ENCODE measurements around the gene PLCH1. TPM values are rescaled to one million over a fixed set of nuclear protein-coding genes. Genes with fewer than 3 reads are reported as not detected.

The PLCH1 gene
- total and polyA plus RNA-seq, 2 experiments from 2014 or later = 8.1 to 25.3 TPM

DNA sequence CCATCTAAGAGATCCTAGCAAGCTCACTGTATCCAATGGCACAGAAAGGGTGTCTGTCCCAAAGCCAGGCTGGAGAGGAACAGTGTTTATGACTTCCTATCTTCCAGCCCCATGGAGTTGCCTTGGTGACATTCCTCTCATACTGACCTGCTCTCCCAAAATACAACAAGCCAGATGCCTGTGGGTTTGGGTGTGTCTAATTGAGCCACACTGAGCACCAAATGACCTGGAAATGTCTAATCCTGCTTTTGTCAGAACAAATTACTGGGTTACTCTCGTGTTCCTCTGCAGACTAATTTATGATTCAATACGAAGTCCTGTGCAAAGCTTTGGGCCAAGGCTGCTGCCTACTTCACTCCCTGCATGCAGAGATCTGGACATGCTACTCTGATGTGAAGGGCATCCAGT, 353.3 kb downstream of the PLCH1 start (continued):
- TF ChIP-seq, protein P1, sequence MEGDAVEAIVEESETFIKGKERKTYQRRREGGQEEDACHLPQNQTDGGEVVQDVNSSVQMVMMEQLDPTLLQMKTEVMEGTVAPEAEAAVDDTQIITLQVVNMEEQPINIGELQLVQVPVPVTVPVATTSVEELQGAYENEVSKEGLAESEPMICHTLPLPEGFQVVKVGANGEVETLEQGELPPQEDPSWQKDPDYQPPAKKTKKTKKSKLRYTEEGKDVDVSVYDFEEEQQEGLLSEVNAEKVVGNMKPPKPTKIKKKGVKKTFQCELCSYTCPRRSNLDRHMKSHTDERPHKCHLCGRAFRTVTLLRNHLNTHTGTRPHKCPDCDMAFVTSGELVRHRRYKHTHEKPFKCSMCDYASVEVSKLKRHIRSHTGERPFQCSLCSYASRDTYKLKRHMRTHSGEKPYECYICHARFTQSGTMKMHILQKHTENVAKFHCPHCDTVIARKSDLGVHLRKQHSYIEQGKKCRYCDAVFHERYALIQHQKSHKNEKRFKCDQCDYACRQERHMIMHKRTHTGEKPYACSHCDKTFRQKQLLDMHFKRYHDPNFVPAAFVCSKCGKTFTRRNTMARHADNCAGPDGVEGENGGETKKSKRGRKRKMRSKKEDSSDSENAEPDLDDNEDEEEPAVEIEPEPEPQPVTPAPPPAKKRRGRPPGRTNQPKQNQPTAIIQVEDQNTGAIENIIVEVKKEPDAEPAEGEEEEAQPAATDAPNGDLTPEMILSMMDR (conservative IDR thresholded peaks at IDR 0.05; ENCODE audit: low read depth in 2 of 2) = no peak
- TF ChIP-seq JUNB (IDR thresholded peaks at IDR 0.05; ENCODE audit: unreplicated experiment) (no peak), POLR2AphosphoS5 (IDR thresholded peaks at IDR 0.05; ENCODE audit: low read depth) (no peak), ZNF331 (CRISPR knock-in tag; IDR thresholded peaks at IDR 0.05; ENCODE audit: low read depth) (no peak), EZH2 (IDR thresholded peaks at IDR 0.05; ENCODE audit: low read depth, unreplicated experiment) (no peak)
- TF ChIP-seq, protein P2, sequence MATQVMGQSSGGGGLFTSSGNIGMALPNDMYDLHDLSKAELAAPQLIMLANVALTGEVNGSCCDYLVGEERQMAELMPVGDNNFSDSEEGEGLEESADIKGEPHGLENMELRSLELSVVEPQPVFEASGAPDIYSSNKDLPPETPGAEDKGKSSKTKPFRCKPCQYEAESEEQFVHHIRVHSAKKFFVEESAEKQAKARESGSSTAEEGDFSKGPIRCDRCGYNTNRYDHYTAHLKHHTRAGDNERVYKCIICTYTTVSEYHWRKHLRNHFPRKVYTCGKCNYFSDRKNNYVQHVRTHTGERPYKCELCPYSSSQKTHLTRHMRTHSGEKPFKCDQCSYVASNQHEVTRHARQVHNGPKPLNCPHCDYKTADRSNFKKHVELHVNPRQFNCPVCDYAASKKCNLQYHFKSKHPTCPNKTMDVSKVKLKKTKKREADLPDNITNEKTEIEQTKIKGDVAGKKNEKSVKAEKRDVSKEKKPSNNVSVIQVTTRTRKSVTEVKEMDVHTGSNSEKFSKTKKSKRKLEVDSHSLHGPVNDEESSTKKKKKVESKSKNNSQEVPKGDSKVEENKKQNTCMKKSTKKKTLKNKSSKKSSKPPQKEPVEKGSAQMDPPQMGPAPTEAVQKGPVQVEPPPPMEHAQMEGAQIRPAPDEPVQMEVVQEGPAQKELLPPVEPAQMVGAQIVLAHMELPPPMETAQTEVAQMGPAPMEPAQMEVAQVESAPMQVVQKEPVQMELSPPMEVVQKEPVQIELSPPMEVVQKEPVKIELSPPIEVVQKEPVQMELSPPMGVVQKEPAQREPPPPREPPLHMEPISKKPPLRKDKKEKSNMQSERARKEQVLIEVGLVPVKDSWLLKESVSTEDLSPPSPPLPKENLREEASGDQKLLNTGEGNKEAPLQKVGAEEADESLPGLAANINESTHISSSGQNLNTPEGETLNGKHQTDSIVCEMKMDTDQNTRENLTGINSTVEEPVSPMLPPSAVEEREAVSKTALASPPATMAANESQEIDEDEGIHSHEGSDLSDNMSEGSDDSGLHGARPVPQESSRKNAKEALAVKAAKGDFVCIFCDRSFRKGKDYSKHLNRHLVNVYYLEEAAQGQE (IDR thresholded peaks at IDR 0.05; ENCODE audit: unreplicated experiment) = no peak

DNA sequence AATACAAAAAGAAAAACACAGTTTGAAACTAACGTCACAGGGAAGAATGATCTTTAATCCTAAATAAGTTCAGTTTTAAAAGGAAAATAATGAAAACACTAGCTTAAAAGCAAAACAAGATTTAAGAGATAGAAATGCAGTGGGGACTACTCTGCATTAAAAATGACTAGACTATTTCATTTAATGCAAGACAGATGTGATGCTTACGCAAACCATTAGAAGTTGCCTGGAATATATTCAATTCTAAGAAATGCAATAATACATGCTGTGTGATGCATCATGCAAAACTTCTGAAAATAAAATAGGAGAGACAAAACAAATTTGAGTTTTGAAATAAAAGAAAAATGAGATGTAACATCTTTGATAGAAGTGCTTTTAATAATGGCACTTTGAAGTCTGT, 353.8 kb downstream of the PLCH1 start:
- no peak overlapping the region for H3K27ac ChIP-seq (ENCODE audit: low read depth)
- no peak overlapping the region for H3K4me3 Mint-ChIP-seq
- H3K36me3 ChIP-seq (ENCODE audit: insufficient read depth) = no peaks in the 10 kb centered on the region
- H3K4me3 ChIP-seq = no peak overlapping the region
- H4K20me1 ChIP-seq (replicated peaks; ENCODE audit: insufficient read depth) = no peaks in the 10 kb centered on the region
- H3K4me2 ChIP-seq = no peak overlapping the region
- H3K4me1 ChIP-seq (ENCODE audit: insufficient read depth) = no peaks in the 10 kb centered on the region
- peaks cover 4% of the 10 kb centered on the region; the same call in 2 of the 3 replicates for H3K4me1 Mint-ChIP-seq
- peaks cover 2% of the 10 kb centered on the region for H3K27me3 Mint-ChIP-seq (ENCODE audit: insufficient read depth, low read depth, poor library complexity)
- no peaks in the 10 kb centered on the region for H3K27me3 ChIP-seq (ENCODE audit: insufficient read depth)
- no peak overlapping the region for H3K27ac Mint-ChIP-seq
- H3F3A ChIP-seq (replicated peaks; ENCODE audit: low read depth) = no peaks in the 10 kb centered on the region
- peaks cover 4% of the 10 kb centered on the region; the same call in 1 of the 2 replicates for H3K9me2 ChIP-seq (ENCODE audit: insufficient read depth)
- no peak for DNase-seq (ENCODE audit: low spot score)
- ATAC-seq = no peak
- peaks cover 11% of the 10 kb centered on the region for H3K9me3 Mint-ChIP-seq
- H3K79me2 ChIP-seq (replicated peaks; ENCODE audit: insufficient read depth) = no peaks in the 10 kb centered on the region
- peaks cover 10% of the 10 kb centered on the region; the same call in 2 of the 3 replicates for H3K36me3 Mint-ChIP-seq (ENCODE audit: low read depth)
- H2AFZ ChIP-seq = no peak overlapping the region
- TF ChIP-seq POLR2AphosphoS5 (IDR thresholded peaks at IDR 0.05; ENCODE audit: low read depth) (no peak), JUNB (IDR thresholded peaks at IDR 0.05; ENCODE audit: unreplicated experiment) (no peak), STAT1 (IDR thresholded peaks at IDR 0.05; ENCODE audit: unreplicated experiment) (no peak), CREB1 (CRISPR knock-in tag; IDR thresholded peaks at IDR 0.05; ENCODE audit: low read depth) (no peak), ZNF331 (CRISPR knock-in tag; IDR thresholded peaks at IDR 0.05; ENCODE audit: low read depth) (no peak), ZNF114 (CRISPR knock-in tag; IDR thresholded peaks at IDR 0.05) (no peak), EZH2phosphoT487 (IDR thresholded peaks at IDR 0.05; ENCODE audit: unreplicated experiment) (no peak), NANOG (IDR thresholded peaks at IDR 0.05; ENCODE audit: borderline replicate concordance) (no peak)
- TF ChIP-seq, protein P1 (conservative IDR thresholded peaks at IDR 0.05; ENCODE audit: low read depth in 2 of 2) = no peak
- TF ChIP-seq, protein P3, sequence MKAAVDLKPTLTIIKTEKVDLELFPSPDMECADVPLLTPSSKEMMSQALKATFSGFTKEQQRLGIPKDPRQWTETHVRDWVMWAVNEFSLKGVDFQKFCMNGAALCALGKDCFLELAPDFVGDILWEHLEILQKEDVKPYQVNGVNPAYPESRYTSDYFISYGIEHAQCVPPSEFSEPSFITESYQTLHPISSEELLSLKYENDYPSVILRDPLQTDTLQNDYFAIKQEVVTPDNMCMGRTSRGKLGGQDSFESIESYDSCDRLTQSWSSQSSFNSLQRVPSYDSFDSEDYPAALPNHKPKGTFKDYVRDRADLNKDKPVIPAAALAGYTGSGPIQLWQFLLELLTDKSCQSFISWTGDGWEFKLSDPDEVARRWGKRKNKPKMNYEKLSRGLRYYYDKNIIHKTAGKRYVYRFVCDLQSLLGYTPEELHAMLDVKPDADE (IDR thresholded peaks at IDR 0.05) = no peak
- TF ChIP-seq, protein P2 (IDR thresholded peaks at IDR 0.05; ENCODE audit: unreplicated experiment) = no peak
